Fibroblast of the aortic adventitia (primary cell): Measurements from ENCODE around the gene POLR2L. TPM values are rescaled to one million over a fixed set of nuclear protein-coding genes. Genes with fewer than 3 reads are reported as not detected.

ENCODE experiments used
- DNase-seq: peaks from one replicate; pipeline ENCODE4 v3.0.0-alpha.2; 2010; ENCODE audit warnings: low read depth
- H3K4me3 ChIP-seq: 2 replicates; pipeline ENCODE4 v1.5.1; 2011; ENCODE audit warnings: low read depth, mild to moderate bottlenecking, control low read depth, low read length, moderate library complexity
- total RNA-seq: library from RNA; depleted of rRNA; stranded (reverse); fragments of >200 nt; gene quantifications from 2 replicates; pipeline ENCODE4 v1.2.3, GENCODE V29; 2012; ENCODE audit warnings: low replicate concordance
- TF ChIP-seq, protein P1 (sequence below): IDR thresholded peaks from 2 replicates; pipeline ENCODE4 v1.5.1; 2011; ENCODE audit warnings: mild to moderate bottlenecking, low read length, control low read depth, inconsistent platforms; ENCODE audit not compliant: insufficient read depth

POLR2L gene
- total RNA-seq, 1 donor: 135 TPM

DNA sequence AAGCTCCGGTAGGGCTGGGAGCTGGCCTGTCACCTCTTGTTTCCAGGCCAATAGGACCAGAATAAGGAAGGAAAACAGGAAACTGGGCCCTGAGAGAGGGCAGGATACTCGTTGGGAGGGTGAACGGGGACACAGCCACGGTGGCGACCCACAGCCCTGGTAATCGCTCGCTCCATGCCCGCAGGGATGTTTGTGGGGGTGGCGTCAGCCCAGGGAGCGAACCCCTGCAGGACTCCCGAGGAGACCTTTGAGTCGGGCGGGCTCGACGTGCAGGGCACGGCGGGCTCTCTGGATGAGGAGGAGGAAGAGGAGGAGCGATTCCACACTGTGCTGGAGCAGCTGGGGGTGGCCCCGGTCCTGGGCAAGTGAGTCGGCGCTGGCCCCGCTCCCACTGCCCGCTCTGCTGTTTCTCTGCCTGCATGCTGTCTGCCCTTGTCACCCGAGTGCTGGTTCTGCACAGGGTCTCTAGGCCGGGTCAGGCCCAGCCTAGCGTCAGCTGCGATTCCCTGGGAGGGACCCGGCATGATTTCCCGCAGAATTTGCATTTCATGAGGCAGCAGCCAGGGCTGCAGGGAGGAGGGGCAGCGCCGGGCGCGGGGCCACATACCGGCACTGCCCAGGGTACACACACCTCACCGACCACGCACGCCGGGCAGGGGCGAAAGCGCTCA lies 13.0 kb downstream of the POLR2L start:
- no peak for DNase-seq
- TF ChIP-seq, protein P1, sequence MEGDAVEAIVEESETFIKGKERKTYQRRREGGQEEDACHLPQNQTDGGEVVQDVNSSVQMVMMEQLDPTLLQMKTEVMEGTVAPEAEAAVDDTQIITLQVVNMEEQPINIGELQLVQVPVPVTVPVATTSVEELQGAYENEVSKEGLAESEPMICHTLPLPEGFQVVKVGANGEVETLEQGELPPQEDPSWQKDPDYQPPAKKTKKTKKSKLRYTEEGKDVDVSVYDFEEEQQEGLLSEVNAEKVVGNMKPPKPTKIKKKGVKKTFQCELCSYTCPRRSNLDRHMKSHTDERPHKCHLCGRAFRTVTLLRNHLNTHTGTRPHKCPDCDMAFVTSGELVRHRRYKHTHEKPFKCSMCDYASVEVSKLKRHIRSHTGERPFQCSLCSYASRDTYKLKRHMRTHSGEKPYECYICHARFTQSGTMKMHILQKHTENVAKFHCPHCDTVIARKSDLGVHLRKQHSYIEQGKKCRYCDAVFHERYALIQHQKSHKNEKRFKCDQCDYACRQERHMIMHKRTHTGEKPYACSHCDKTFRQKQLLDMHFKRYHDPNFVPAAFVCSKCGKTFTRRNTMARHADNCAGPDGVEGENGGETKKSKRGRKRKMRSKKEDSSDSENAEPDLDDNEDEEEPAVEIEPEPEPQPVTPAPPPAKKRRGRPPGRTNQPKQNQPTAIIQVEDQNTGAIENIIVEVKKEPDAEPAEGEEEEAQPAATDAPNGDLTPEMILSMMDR: no peak
- peak overlapping the region; percentile 10 for H3K4me3 ChIP-seq

GRCh38 chr11:828506-829175 lies 13.7 kb downstream of the POLR2L start:
- H3K4me3 ChIP-seq: no peak overlapping the region
- no peak for DNase-seq
- TF ChIP-seq, protein P1: no peak

DNA sequence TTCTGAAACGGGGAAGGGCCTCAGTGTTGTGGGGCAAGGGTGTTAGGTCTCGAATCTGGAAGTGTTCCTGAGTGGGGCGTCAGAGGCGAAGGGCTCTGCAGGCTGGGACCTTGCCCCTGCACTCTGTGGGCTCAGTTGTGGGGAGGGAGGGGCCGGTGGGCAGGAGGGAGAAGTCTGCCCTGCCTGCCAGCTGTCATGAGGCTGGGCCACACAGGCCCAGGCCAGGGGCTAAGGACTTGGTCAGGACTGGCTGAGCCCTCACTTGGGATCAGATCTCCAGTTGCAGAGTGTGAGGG lies 14.5 kb downstream of the POLR2L start, which contains the start of gene CRACR2B:
Gene CRACR2B, plus strand, starts transcription at position 23 of the 296 bp plus-strand sequence. CDS start 689 bp downstream, outside the sequence.
- H3K4me3 ChIP-seq: peak within 1 kb of the TSS; percentile 9
- TF ChIP-seq, protein P1: no peak
- no peak for DNase-seq

GRCh38 chr11:827146-827896 lies 15.0 kb downstream of the POLR2L start:
- H3K4me3 ChIP-seq: peak overlapping the region; percentile 9
- DNase-seq: no peak
- TF ChIP-seq, protein P1: no peak

DNA sequence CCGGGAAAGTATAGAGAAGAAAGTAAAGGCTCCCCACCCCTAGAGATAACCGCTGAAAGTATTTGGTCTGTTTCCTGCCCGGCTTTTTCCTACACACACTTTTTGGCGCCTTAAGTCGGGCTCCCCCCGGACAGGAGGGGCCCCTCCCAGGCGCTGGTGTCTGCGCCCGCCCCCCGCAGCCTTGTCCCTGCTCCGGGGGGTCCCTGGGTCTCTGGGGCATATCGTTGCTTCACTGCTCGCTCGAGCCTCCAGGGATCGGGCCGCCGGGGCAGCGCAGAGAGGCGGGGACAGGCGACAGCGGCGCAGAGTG lies 15.5 kb downstream of the POLR2L start:
- no peak for DNase-seq
- TF ChIP-seq, protein P1: no peak
- peak overlapping the region; percentile 9 for H3K4me3 ChIP-seq

- no peak for DNase-seq
- no peak overlapping the region for H3K4me3 ChIP-seq
- TF ChIP-seq, protein P1: no peak
Observed at GRCh38 chr11:826227-826621, 16.1 kb downstream of the POLR2L start.
